H1 (cell line): Measurements from ENCODE around the gene CSF2RB. TPM values are rescaled to one million over a fixed set of nuclear protein-coding genes. Genes with fewer than 3 reads are reported as not detected.

ENCODE experiments used
- ATF2 ChIP-seq: IDR thresholded peaks from 2 replicates; pipeline ENCODE4 v1.6.1; 2012; ENCODE audit warnings: low read length, inconsistent platforms
- CHD2 ChIP-seq: IDR thresholded peaks from 2 replicates; pipeline ENCODE4 v1.6.1; 2012; ENCODE audit warnings: low read length, improper control_type of control experiment
- FOSL1 ChIP-seq: IDR thresholded peaks from 2 replicates; pipeline ENCODE4 v1.6.1; 2011; ENCODE audit warnings: mild to moderate bottlenecking, low read depth, low read length, moderate library complexity; ENCODE audit not compliant: insufficient read depth
- HDAC6 ChIP-seq: IDR thresholded peaks from one replicate; pipeline ENCODE4 v1.7.1; 2012; ENCODE audit warnings: low read depth, mild to moderate bottlenecking, inconsistent platforms, low read length, moderate library complexity
- polyA plus RNA-seq, 7 experiments: library from polyadenylated mRNA; depleted of rRNA in 3 of 7; stranded (reverse) in 5 of 7; unstranded in 2 of 7; fragments of >200 nt in 5 of 7; fragments of 200-250 nt in 2 of 7; gene quantifications; 1 replicate in 5 of 7; 2 replicates in 1 of 7; 4 replicates in 1 of 7; pipeline versions ENCODE4 v1.2.1 to v1.2.3, GENCODE V29; 2011 to 2013; ENCODE audit warnings: missing spikeins in 2 of 7, mixed read lengths in 2 of 7
- total RNA-seq: library from RNA; stranded (reverse); fragmentation: NEBNext Ultra II Directional; extraction: Animal tissue kit (Norgen Biotek cat#: 25700); gene quantifications from 2 replicates; pipeline ENCODE4 v1.2.1, GENCODE V29; 2021
- TF ChIP-seq, protein P1 (sequence below): IDR thresholded peaks from 2 replicates; pipeline ENCODE4 v1.6.1; 2011; ENCODE audit warnings: low read length, improper control_type of control experiment
- TF ChIP-seq, protein P2 (sequence below): IDR thresholded peaks from 2 replicates; pipeline ENCODE4 v1.6.1; 2012; ENCODE audit warnings: inconsistent platforms
- TF ChIP-seq, protein P3 (sequence below): fragments of 300-600 bp; sonication (generic); IDR thresholded peaks from 2 replicates; pipeline ENCODE4 v1.7.1; 2012; ENCODE audit warnings: low read length, moderate library complexity, mild to moderate bottlenecking, inconsistent platforms; ENCODE audit not compliant: insufficient replicate concordance

CSF2RB gene
- total and polyA plus RNA-seq, 2 of the 8 experiments (the other 6 are each of a cell fraction or from before 2014, with no cell fraction given) = not detected

- TF ChIP-seq, protein P1, sequence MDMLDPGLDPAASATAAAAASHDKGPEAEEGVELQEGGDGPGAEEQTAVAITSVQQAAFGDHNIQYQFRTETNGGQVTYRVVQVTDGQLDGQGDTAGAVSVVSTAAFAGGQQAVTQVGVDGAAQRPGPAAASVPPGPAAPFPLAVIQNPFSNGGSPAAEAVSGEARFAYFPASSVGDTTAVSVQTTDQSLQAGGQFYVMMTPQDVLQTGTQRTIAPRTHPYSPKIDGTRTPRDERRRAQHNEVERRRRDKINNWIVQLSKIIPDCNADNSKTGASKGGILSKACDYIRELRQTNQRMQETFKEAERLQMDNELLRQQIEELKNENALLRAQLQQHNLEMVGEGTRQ = no peak
- TF ChIP-seq, protein P2, sequence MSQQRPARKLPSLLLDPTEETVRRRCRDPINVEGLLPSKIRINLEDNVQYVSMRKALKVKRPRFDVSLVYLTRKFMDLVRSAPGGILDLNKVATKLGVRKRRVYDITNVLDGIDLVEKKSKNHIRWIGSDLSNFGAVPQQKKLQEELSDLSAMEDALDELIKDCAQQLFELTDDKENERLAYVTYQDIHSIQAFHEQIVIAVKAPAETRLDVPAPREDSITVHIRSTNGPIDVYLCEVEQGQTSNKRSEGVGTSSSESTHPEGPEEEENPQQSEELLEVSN = no peak
- TF ChIP-seq CHD2 (no peak), ATF2 (no peak), HDAC6 (no peak), FOSL1 (no peak)
- TF ChIP-seq, protein P3, sequence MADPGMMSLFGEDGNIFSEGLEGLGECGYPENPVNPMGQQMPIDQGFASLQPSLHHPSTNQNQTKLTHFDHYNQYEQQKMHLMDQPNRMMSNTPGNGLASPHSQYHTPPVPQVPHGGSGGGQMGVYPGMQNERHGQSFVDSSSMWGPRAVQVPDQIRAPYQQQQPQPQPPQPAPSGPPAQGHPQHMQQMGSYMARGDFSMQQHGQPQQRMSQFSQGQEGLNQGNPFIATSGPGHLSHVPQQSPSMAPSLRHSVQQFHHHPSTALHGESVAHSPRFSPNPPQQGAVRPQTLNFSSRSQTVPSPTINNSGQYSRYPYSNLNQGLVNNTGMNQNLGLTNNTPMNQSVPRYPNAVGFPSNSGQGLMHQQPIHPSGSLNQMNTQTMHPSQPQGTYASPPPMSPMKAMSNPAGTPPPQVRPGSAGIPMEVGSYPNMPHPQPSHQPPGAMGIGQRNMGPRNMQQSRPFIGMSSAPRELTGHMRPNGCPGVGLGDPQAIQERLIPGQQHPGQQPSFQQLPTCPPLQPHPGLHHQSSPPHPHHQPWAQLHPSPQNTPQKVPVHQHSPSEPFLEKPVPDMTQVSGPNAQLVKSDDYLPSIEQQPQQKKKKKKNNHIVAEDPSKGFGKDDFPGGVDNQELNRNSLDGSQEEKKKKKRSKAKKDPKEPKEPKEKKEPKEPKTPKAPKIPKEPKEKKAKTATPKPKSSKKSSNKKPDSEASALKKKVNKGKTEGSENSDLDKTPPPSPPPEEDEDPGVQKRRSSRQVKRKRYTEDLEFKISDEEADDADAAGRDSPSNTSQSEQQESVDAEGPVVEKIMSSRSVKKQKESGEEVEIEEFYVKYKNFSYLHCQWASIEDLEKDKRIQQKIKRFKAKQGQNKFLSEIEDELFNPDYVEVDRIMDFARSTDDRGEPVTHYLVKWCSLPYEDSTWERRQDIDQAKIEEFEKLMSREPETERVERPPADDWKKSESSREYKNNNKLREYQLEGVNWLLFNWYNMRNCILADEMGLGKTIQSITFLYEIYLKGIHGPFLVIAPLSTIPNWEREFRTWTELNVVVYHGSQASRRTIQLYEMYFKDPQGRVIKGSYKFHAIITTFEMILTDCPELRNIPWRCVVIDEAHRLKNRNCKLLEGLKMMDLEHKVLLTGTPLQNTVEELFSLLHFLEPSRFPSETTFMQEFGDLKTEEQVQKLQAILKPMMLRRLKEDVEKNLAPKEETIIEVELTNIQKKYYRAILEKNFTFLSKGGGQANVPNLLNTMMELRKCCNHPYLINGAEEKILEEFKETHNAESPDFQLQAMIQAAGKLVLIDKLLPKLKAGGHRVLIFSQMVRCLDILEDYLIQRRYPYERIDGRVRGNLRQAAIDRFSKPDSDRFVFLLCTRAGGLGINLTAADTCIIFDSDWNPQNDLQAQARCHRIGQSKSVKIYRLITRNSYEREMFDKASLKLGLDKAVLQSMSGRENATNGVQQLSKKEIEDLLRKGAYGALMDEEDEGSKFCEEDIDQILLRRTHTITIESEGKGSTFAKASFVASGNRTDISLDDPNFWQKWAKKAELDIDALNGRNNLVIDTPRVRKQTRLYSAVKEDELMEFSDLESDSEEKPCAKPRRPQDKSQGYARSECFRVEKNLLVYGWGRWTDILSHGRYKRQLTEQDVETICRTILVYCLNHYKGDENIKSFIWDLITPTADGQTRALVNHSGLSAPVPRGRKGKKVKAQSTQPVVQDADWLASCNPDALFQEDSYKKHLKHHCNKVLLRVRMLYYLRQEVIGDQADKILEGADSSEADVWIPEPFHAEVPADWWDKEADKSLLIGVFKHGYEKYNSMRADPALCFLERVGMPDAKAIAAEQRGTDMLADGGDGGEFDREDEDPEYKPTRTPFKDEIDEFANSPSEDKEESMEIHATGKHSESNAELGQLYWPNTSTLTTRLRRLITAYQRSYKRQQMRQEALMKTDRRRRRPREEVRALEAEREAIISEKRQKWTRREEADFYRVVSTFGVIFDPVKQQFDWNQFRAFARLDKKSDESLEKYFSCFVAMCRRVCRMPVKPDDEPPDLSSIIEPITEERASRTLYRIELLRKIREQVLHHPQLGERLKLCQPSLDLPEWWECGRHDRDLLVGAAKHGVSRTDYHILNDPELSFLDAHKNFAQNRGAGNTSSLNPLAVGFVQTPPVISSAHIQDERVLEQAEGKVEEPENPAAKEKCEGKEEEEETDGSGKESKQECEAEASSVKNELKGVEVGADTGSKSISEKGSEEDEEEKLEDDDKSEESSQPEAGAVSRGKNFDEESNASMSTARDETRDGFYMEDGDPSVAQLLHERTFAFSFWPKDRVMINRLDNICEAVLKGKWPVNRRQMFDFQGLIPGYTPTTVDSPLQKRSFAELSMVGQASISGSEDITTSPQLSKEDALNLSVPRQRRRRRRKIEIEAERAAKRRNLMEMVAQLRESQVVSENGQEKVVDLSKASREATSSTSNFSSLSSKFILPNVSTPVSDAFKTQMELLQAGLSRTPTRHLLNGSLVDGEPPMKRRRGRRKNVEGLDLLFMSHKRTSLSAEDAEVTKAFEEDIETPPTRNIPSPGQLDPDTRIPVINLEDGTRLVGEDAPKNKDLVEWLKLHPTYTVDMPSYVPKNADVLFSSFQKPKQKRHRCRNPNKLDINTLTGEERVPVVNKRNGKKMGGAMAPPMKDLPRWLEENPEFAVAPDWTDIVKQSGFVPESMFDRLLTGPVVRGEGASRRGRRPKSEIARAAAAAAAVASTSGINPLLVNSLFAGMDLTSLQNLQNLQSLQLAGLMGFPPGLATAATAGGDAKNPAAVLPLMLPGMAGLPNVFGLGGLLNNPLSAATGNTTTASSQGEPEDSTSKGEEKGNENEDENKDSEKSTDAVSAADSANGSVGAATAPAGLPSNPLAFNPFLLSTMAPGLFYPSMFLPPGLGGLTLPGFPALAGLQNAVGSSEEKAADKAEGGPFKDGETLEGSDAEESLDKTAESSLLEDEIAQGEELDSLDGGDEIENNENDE = no peak
These were observed 14.7 kb upstream of the CSF2RB start (continued) for GRCh38 chr22:36898690-36899089.
